Measurements from ENCODE around the gene CHST9. TPM values are rescaled to one million over a fixed set of nuclear protein-coding genes. Genes with fewer than 3 reads are reported as not detected.
"Not testable (repeated sequence)": the region's sequence is repeated elsewhere in the genome, so short reads cannot be mapped to it uniquely, and the experiment has no call there.

CHST9 gene
- polyA plus RNA-seq, 1 donor (not counting 4 experiments of a cell fraction or from before 2014, with no cell fraction given), result 0.07 TPM

DNA sequence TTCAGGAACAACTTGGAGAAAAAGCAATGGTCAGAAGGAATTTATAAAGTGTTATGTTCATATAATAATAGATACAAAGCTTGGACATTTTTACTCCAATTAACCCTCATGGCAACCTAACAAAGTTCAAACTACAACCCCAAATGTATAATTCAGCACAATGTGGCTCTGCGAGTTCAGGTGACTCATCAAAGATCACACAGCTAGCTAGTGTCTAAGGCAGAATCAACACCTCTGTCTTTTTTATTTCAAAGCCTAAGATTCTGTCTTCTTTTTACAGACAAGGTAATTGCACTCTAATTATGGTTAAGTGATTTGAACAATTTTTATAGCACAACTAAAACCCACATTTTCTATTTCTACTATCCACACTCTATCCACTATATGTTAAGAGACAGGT lies 90.5 kb downstream of the CHST9 start:
- Histone ChIP-seq H3K27me3 (ENCODE audit: control insufficient read depth, extremely low read depth, insufficient read depth, low read length) (no peaks in the 10 kb centered on the region), H2AFZ (ENCODE audit: control insufficient read depth, low read length) (no peak overlapping the region), H3K9ac (ENCODE audit: control insufficient read depth, extremely low read depth, insufficient read depth, low read length) (no peak overlapping the region), H3K9me3 (ENCODE audit: control insufficient read depth, low read depth, low read length) (no peaks in the 10 kb centered on the region), H3K79me2 (ENCODE audit: control insufficient read depth, insufficient read depth, low read length) (no peaks in the 10 kb centered on the region), H3K4me1 (ENCODE audit: control insufficient read depth, extremely low read depth, insufficient read depth, low read length) (no peaks in the 10 kb centered on the region), H3K36me3 (ENCODE audit: control insufficient read depth in 2 of 2, extremely low read depth in 1 of 2, insufficient read depth in 2 of 2, low read length in 2 of 2) (no peaks in the 10 kb centered on the region), H3K4me3 (ENCODE audit: control insufficient read depth in 2 of 3, extremely low read depth in 1 of 3, insufficient read depth in 2 of 3, low read depth in 1 of 3, low read length in 3 of 3) (no peak overlapping the region), H3K27ac (ENCODE audit: control insufficient read depth, insufficient read depth, low read length) (no peak overlapping the region), H3K4me2 (ENCODE audit: control insufficient read depth, extremely low read depth, insufficient read depth, low read depth, low read length) (no peak overlapping the region), H4K20me1 (ENCODE audit: control insufficient read depth, extremely low read depth, insufficient read depth, low read length) (no peaks in the 10 kb centered on the region), H3K9me1 (ENCODE audit: control insufficient read depth, extremely low read depth, insufficient read depth, low read length) (no peaks in the 10 kb centered on the region)
- DNase-seq (ENCODE audit: low read depth, low spot score) (no peak), FAIRE-seq (no peak)
- dilution Hi-C loops (cut with MboI; ENCODE audit: extremely low pct_ligation_motif_present, low sequenced_read_pairs), result no loop called here
- TF ChIP-seq EZH2 (IDR thresholded peaks at IDR 0.05; ENCODE audit: low read length), result no peak
- TF ChIP-seq, protein P1, sequence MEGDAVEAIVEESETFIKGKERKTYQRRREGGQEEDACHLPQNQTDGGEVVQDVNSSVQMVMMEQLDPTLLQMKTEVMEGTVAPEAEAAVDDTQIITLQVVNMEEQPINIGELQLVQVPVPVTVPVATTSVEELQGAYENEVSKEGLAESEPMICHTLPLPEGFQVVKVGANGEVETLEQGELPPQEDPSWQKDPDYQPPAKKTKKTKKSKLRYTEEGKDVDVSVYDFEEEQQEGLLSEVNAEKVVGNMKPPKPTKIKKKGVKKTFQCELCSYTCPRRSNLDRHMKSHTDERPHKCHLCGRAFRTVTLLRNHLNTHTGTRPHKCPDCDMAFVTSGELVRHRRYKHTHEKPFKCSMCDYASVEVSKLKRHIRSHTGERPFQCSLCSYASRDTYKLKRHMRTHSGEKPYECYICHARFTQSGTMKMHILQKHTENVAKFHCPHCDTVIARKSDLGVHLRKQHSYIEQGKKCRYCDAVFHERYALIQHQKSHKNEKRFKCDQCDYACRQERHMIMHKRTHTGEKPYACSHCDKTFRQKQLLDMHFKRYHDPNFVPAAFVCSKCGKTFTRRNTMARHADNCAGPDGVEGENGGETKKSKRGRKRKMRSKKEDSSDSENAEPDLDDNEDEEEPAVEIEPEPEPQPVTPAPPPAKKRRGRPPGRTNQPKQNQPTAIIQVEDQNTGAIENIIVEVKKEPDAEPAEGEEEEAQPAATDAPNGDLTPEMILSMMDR (optimal IDR thresholded peaks at IDR 0.05 in 1 of 3, IDR thresholded peaks at IDR 0.05 in 1 of 3, conservative IDR thresholded peaks at IDR 0.05 in 1 of 3; ENCODE audit: extremely low read depth in 1 of 3, insufficient read depth in 2 of 3, low read length in 3 of 3), result no peak

- H3K79me2 ChIP-seq (ENCODE audit: control insufficient read depth, insufficient read depth, low read length); H3K36me3 ChIP-seq (ENCODE audit: control insufficient read depth in 2 of 2, extremely low read depth in 1 of 2, insufficient read depth in 2 of 2, low read length in 2 of 2): not testable (repeated sequence)
Observed at GRCh38 chr18:27093290-27093689, 91.8 kb downstream of the CHST9 start.

GRCh38 chr18:27081701-27082100 lies 103.4 kb downstream of the CHST9 start:
- no peaks in the 10 kb centered on the region for H3K9me1 ChIP-seq (ENCODE audit: control insufficient read depth, extremely low read depth, insufficient read depth, low read length)
- no peak overlapping the region for H3K4me3 ChIP-seq (ENCODE audit: control insufficient read depth in 2 of 3, extremely low read depth in 1 of 3, insufficient read depth in 2 of 3, low read depth in 1 of 3, low read length in 3 of 3)
- H4K20me1 ChIP-seq (ENCODE audit: control insufficient read depth, extremely low read depth, insufficient read depth, low read length), result no peaks in the 10 kb centered on the region
- no peak overlapping the region for H3K9ac ChIP-seq (ENCODE audit: control insufficient read depth, extremely low read depth, insufficient read depth, low read length)
- dilution Hi-C loops (cut with MboI; ENCODE audit: extremely low pct_ligation_motif_present, low sequenced_read_pairs), result no loop called here
- H3K27ac ChIP-seq (ENCODE audit: control insufficient read depth, insufficient read depth, low read length), result no peak overlapping the region
- no peak for DNase-seq (ENCODE audit: low read depth, low spot score)
- no peaks in the 10 kb centered on the region for H3K36me3 ChIP-seq (ENCODE audit: control insufficient read depth in 2 of 2, extremely low read depth in 1 of 2, insufficient read depth in 2 of 2, low read length in 2 of 2)
- no peak overlapping the region for H2AFZ ChIP-seq (ENCODE audit: control insufficient read depth, low read length)
- H3K4me2 ChIP-seq (ENCODE audit: control insufficient read depth, extremely low read depth, insufficient read depth, low read depth, low read length), result no peak overlapping the region
- no peaks in the 10 kb centered on the region for H3K79me2 ChIP-seq (ENCODE audit: control insufficient read depth, insufficient read depth, low read length)
- H3K9me3 ChIP-seq (ENCODE audit: control insufficient read depth, low read depth, low read length), result no peaks in the 10 kb centered on the region
- FAIRE-seq, result no peak
- no peak for TF ChIP-seq EZH2 (IDR thresholded peaks at IDR 0.05; ENCODE audit: low read length)
- TF ChIP-seq, protein P1 (optimal IDR thresholded peaks at IDR 0.05 in 1 of 3, IDR thresholded peaks at IDR 0.05 in 1 of 3, conservative IDR thresholded peaks at IDR 0.05 in 1 of 3; ENCODE audit: extremely low read depth in 1 of 3, insufficient read depth in 2 of 3, low read length in 3 of 3), result no peak
- H3K4me1 ChIP-seq (ENCODE audit: control insufficient read depth, extremely low read depth, insufficient read depth, low read length), result no peaks in the 10 kb centered on the region
- H3K27me3 ChIP-seq (ENCODE audit: control insufficient read depth, extremely low read depth, insufficient read depth, low read length), result peaks cover 4% of the 10 kb centered on the region

More at GRCh38 chr18:27093290-27093689, 91.8 kb downstream of the CHST9 start:
- H3K9me1 ChIP-seq (ENCODE audit: control insufficient read depth, extremely low read depth, insufficient read depth, low read length); H3K4me2 ChIP-seq (ENCODE audit: control insufficient read depth, extremely low read depth, insufficient read depth, low read depth, low read length); H3K4me1 ChIP-seq (ENCODE audit: control insufficient read depth, extremely low read depth, insufficient read depth, low read length); H3K9ac ChIP-seq (ENCODE audit: control insufficient read depth, extremely low read depth, insufficient read depth, low read length); H3K27ac ChIP-seq (ENCODE audit: control insufficient read depth, insufficient read depth, low read length); FAIRE-seq; H3K27me3 ChIP-seq (ENCODE audit: control insufficient read depth, extremely low read depth, insufficient read depth, low read length); DNase-seq (ENCODE audit: low read depth, low spot score); H3K9me3 ChIP-seq (ENCODE audit: control insufficient read depth, low read depth, low read length); H3K4me3 ChIP-seq (ENCODE audit: control insufficient read depth in 2 of 3, extremely low read depth in 1 of 3, insufficient read depth in 2 of 3, low read depth in 1 of 3, low read length in 3 of 3); H4K20me1 ChIP-seq (ENCODE audit: control insufficient read depth, extremely low read depth, insufficient read depth, low read length); H2AFZ ChIP-seq (ENCODE audit: control insufficient read depth, low read length); dilution Hi-C loops (cut with MboI; ENCODE audit: extremely low pct_ligation_motif_present, low sequenced_read_pairs): not testable (repeated sequence)

Data from keratinocyte (primary cell).